ENCODE results near the gene ELK4. TPM values are rescaled to one million over a fixed set of nuclear protein-coding genes. Genes with fewer than 3 reads are reported as not detected.

The ELK4 gene
- total and polyA plus RNA-seq, 2 donors (not counting 3 experiments of a cell fraction or from before 2014, with no cell fraction given) = 8.7 to 107 TPM

DNA sequence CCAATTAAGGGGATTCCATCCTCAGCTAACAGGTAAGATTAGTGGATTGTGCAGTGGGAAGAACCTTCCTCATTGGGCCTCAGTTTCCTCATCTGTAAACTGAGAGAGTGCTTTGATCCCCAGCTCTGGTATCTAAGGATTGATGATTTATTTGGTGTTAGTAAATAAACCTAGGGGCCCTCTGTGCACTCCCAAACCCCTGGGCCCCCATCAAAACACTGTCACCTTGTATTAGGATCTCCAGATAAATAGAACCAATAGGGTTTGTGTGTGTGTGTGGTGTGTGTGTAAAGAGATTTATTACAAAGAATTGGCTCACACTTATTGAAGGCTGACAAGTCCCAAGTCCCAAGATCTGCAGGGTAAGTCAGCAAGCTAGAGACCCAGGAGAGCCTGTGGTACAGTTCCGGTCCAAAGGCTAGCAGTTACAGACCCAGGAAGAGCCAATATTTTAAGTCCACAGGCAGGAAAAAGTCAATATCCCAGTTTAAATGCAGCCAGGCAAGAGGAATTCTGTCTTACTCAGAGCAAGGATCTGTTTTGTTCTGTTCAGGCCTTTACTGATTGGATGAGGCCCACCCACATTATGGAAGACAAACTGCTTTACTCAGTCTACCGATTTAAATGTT lies 11.0 kb upstream of the ELK4 start:
- BruUV-seq (replicated peaks) = no TSS peak
- POLR2A ChIA-PET = no interaction called here
- intact Hi-C loops (cut with micrococcal nuclease) = no loop called here
- dilution Hi-C loops (cut with MboI; ENCODE audit: extremely low pct_ligation_motif_present, low sequenced_read_pairs) = no loop called here
- H3K79me2 ChIP-seq (ENCODE audit: control insufficient read depth, insufficient read depth, low read length) = no peaks in the 10 kb centered on the region
- no peak for DNase-seq (ENCODE audit: low read depth, low spot score)
- H4K20me1 ChIP-seq (replicated peaks; ENCODE audit: control insufficient read depth, extremely low read depth, insufficient read depth, low read length) = no peaks in the 10 kb centered on the region
- no peak for FAIRE-seq
- no peak overlapping the region for H3K9ac ChIP-seq (replicated peaks; ENCODE audit: extremely low read depth, insufficient read depth, low read length)
- H3K27me3 ChIP-seq (ENCODE audit: control insufficient read depth in 2 of 2, insufficient read depth in 2 of 2, low read length in 2 of 2) = no peaks in the 10 kb centered on the region
- H3K9me1 ChIP-seq (replicated peaks; ENCODE audit: control insufficient read depth, extremely low read depth, insufficient read depth, low read length) = no peaks in the 10 kb centered on the region
- no peak overlapping the region for H2AFZ ChIP-seq (ENCODE audit: low read depth, low read length)
- TF ChIP-seq POLR2A (IDR thresholded peaks at IDR 0.05; ENCODE audit: low read depth, low read length) (no peak), JUN (IDR thresholded peaks at IDR 0.05; ENCODE audit: borderline replicate concordance, insufficient read depth, insufficient read length, low read depth) (no peak), GATA2 (IDR thresholded peaks at IDR 0.05; ENCODE audit: insufficient read depth, insufficient read length, low read depth, low read length) (no peak), POLR2AphosphoS5 (IDR thresholded peaks at IDR 0.05; ENCODE audit: insufficient read depth, low read depth, low read length) (no peak), FOS (IDR thresholded peaks at IDR 0.05; ENCODE audit: borderline replicate concordance, insufficient read depth, low read length) (no peak)
- TF ChIP-seq, protein P1, sequence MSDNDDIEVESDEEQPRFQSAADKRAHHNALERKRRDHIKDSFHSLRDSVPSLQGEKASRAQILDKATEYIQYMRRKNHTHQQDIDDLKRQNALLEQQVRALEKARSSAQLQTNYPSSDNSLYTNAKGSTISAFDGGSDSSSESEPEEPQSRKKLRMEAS (IDR thresholded peaks at IDR 0.05; ENCODE audit: insufficient read depth, insufficient read length) = no peak
- no peak overlapping the region for H3K27ac ChIP-seq (ENCODE audit: insufficient read depth, low read depth, low read length)
- no peak overlapping the region for H3K4me2 ChIP-seq (ENCODE audit: insufficient read depth, low read length)
- CTCF ChIA-PET = interaction anchor here (0.8 to 1.9 kb wide), 5 partner anchors 11 to 68 kb away, joined by 3 to 8 read pairs (median 4); partner anchors contain the start of gene ELK4
- no peak overlapping the region for H3K4me3 ChIP-seq (replicated peaks in 1 of 3; ENCODE audit: insufficient read depth in 1 of 3, low read depth in 1 of 3, low read length in 3 of 3)
- H3K9me3 ChIP-seq (replicated peaks; ENCODE audit: control insufficient read depth, insufficient read depth, low read length) = no peaks in the 10 kb centered on the region
- H3K36me3 ChIP-seq (ENCODE audit: control insufficient read depth in 2 of 2, extremely low read depth in 1 of 2, insufficient read depth in 2 of 2, low read length in 2 of 2) = no peaks in the 10 kb centered on the region
- H3K4me1 ChIP-seq (ENCODE audit: control insufficient read depth, extremely low read depth, insufficient read depth, low read length) = no peaks in the 10 kb centered on the region

- DNase-seq (ENCODE audit: low read depth, low spot score) = no peak
- dilution Hi-C loops (cut with MboI; ENCODE audit: extremely low pct_ligation_motif_present, low sequenced_read_pairs) = no loop called here
These were observed 7.8 kb upstream of the ELK4 start for GRCh38 chr1:205639567-205639966.

More at GRCh38 chr1:205639567-205639966, 7.8 kb upstream of the ELK4 start:
- CTCF ChIA-PET = interaction anchor here (1.0 to 2.7 kb wide), 3 partner anchors 18 to 51 kb away, joined by 3 to 14 read pairs (median 5); no protein-coding TSS in a partner anchor
- H3K4me2 ChIP-seq (ENCODE audit: insufficient read depth, low read length) = no peak overlapping the region
- no peaks in the 10 kb centered on the region for H3K36me3 ChIP-seq (ENCODE audit: control insufficient read depth in 2 of 2, extremely low read depth in 1 of 2, insufficient read depth in 2 of 2, low read length in 2 of 2)
- H4K20me1 ChIP-seq (replicated peaks; ENCODE audit: control insufficient read depth, extremely low read depth, insufficient read depth, low read length) = no peaks in the 10 kb centered on the region
- TF ChIP-seq, protein P1 (IDR thresholded peaks at IDR 0.05; ENCODE audit: insufficient read depth, insufficient read length) = no peak
- TF ChIP-seq POLR2AphosphoS5 (IDR thresholded peaks at IDR 0.05; ENCODE audit: insufficient read depth, low read depth, low read length) (no peak), POLR2A (IDR thresholded peaks at IDR 0.05; ENCODE audit: low read depth, low read length) (no peak), EZH2 (IDR thresholded peaks at IDR 0.05; ENCODE audit: borderline replicate concordance, low read depth, low read length, severe bottlenecking) (no peak), CTCF (IDR thresholded peaks at IDR 0.05; ENCODE audit: extremely low read depth in 1 of 2, insufficient read depth in 1 of 2, low read depth in 1 of 2, low read length in 2 of 2) (no peak), GATA2 (IDR thresholded peaks at IDR 0.05; ENCODE audit: insufficient read depth, insufficient read length, low read depth, low read length) (no peak), MYC (IDR thresholded peaks at IDR 0.05; ENCODE audit: low read depth, low read length) (no peak), JUN (IDR thresholded peaks at IDR 0.05; ENCODE audit: borderline replicate concordance, insufficient read depth, insufficient read length, low read depth) (no peak), FOS (IDR thresholded peaks at IDR 0.05; ENCODE audit: borderline replicate concordance, insufficient read depth, low read length) (no peak)
- no peak overlapping the region for H2AFZ ChIP-seq (ENCODE audit: low read depth, low read length)
- H3K4me3 ChIP-seq (replicated peaks in 1 of 3; ENCODE audit: insufficient read depth in 1 of 3, low read depth in 1 of 3, low read length in 3 of 3) = no peak overlapping the region
- no peak for FAIRE-seq
- intact Hi-C loops (cut with micrococcal nuclease) = no loop called here
- no peaks in the 10 kb centered on the region for H3K9me1 ChIP-seq (replicated peaks; ENCODE audit: control insufficient read depth, extremely low read depth, insufficient read depth, low read length)
- H3K4me1 ChIP-seq (ENCODE audit: control insufficient read depth, extremely low read depth, insufficient read depth, low read length) = no peaks in the 10 kb centered on the region
- H3K27me3 ChIP-seq (ENCODE audit: control insufficient read depth in 2 of 2, insufficient read depth in 2 of 2, low read length in 2 of 2) = no peaks in the 10 kb centered on the region
- H3K79me2 ChIP-seq (ENCODE audit: control insufficient read depth, insufficient read depth, low read length) = no peaks in the 10 kb centered on the region
- H3K27ac ChIP-seq (ENCODE audit: insufficient read depth, low read depth, low read length) = no peak overlapping the region
- no peaks in the 10 kb centered on the region for H3K9me3 ChIP-seq (replicated peaks; ENCODE audit: control insufficient read depth, insufficient read depth, low read length)
- no peak overlapping the region for H3K9ac ChIP-seq (replicated peaks; ENCODE audit: extremely low read depth, insufficient read depth, low read length)
- POLR2A ChIA-PET = no interaction called here
- BruUV-seq (replicated peaks) = no TSS peak
